Measurements from ENCODE around the gene HPCAL1.

DNA sequence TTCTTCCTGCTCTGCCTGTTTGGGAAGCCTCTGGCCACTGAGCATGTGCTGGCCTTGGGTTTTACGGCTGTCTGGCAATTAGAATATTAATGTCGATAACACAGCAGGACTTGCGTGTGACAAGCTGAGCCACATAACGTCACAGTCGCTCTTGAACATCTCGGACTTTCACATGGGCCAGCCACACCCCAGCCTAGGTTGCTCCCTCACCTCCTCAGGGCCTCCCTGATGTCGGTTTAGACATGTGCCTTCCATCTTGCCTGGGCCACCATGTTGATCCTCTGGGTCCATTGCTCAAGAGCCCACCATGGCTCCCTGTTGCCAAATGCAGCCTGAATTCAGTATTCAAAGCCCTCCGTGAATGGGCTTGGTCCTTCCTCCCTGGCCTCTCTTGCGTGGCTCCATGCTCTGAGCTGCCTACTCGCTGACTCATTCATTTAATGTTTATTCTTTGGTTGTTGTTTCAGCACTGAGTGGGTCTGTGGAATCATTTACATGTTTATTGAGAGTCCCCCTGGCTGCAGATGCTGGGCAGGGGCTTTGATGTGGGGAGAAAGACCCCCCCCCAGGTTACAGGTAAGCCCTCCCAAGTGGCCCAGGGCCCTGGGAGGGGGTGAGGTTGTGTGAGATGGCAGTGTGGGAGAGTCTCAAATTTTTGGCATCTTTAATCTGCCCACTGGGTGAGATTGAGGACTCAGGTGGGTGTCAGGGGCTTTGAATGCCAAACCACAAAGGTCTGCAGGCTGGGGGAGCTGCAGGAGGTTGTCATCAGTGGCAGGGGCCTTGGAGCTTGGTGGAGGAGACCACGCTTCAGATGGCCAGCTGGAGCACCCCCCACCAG, 83.4 kb downstream of the HPCAL1 start:
- TF ChIP-seq, protein P1, sequence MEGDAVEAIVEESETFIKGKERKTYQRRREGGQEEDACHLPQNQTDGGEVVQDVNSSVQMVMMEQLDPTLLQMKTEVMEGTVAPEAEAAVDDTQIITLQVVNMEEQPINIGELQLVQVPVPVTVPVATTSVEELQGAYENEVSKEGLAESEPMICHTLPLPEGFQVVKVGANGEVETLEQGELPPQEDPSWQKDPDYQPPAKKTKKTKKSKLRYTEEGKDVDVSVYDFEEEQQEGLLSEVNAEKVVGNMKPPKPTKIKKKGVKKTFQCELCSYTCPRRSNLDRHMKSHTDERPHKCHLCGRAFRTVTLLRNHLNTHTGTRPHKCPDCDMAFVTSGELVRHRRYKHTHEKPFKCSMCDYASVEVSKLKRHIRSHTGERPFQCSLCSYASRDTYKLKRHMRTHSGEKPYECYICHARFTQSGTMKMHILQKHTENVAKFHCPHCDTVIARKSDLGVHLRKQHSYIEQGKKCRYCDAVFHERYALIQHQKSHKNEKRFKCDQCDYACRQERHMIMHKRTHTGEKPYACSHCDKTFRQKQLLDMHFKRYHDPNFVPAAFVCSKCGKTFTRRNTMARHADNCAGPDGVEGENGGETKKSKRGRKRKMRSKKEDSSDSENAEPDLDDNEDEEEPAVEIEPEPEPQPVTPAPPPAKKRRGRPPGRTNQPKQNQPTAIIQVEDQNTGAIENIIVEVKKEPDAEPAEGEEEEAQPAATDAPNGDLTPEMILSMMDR (IDR thresholded peaks at IDR 0.05): no peak
- no peak for TF ChIP-seq POLR2A (IDR thresholded peaks at IDR 0.05)

Measured in right lobe of liver (tissue), 4 donors.